Stimulated activated naive CD8-positive, alpha-beta T cell treated with anti-CD3 and anti-CD28 coated beads, Interleukin-15, Interleukin-2, amounts not matched to agents 100 ng/mL and 50 ng/mL, for 24 hours (primary cell): ENCODE measurements around the gene PPARD.

Experiments
- H3K27ac Mint-ChIP-seq: one replicate; pipeline ENCODE4 v1.8.0; 2021; ENCODE audit warnings: mild to moderate bottlenecking, mixed read lengths
- H3K27me3 Mint-ChIP-seq: one replicate; pipeline ENCODE4 v1.8.0; 2021; ENCODE audit warnings: mixed read lengths
- H3K36me3 Mint-ChIP-seq: one replicate; pipeline ENCODE4 v1.8.0; 2021; ENCODE audit warnings: low read depth, mixed read lengths
- H3K4me1 Mint-ChIP-seq: one replicate; pipeline ENCODE4 v1.8.0; 2021; ENCODE audit warnings: low read depth, mixed read lengths
- H3K4me3 Mint-ChIP-seq: one replicate; pipeline ENCODE4 v1.8.0; 2021; ENCODE audit warnings: mild to moderate bottlenecking, mixed read lengths
- H3K9me3 Mint-ChIP-seq: one replicate; pipeline ENCODE4 v1.8.0; 2021; ENCODE audit warnings: mixed read lengths

The PPARD gene

GRCh38 chr6:35477028-35477427 lies 134.7 kb downstream of the PPARD start:
- H3K4me1 Mint-ChIP-seq = peaks cover 5% of the 10 kb centered on the region
- no peaks in the 10 kb centered on the region for H3K9me3 Mint-ChIP-seq
- no peak overlapping the region for H3K27ac Mint-ChIP-seq
- no peaks in the 10 kb centered on the region for H3K27me3 Mint-ChIP-seq
- H3K36me3 Mint-ChIP-seq = peaks cover 9% of the 10 kb centered on the region
- no peak overlapping the region for H3K4me3 Mint-ChIP-seq
